RWPE2 (cell line): Measurements from ENCODE around the gene VPS39.

Experiments
- ATAC-seq: fragments of 200-7000 bp; cut with Tn5 transposase; 3 replicates; pipeline ENCODE4 v1.9.1; 2021; ENCODE audit warnings: low read depth
- DNase-seq: peaks from one replicate; pipeline ENCODE4 v3.0.0-alpha.2; 2020; ENCODE audit warnings: low spot score
- H3K27ac ChIP-seq: fragments of 450-650 bp; 2 replicates; pipeline ENCODE4 v1.5.1; 2017; ENCODE audit warnings: mild to moderate bottlenecking; ENCODE audit not compliant: poor library complexity, severe bottlenecking
- H3K27me3 ChIP-seq: fragments of 250-450 bp; sonication (Bioruptor Pico); 2 replicates; pipeline ENCODE4 v1.5.1; 2021; ENCODE audit warnings: mild to moderate bottlenecking, moderate library complexity; ENCODE audit not compliant: insufficient read depth, poor library complexity, severe bottlenecking
- H3K36me3 ChIP-seq: fragments of 250-450 bp; sonication (Bioruptor Pico); 2 replicates; pipeline ENCODE4 v1.5.1; 2020; ENCODE audit warnings: low read depth, mild to moderate bottlenecking, moderate library complexity
- H3K4me1 ChIP-seq: fragments of 250-450 bp; sonication (Bioruptor Pico); 2 replicates; pipeline ENCODE4 v1.5.1; 2021; ENCODE audit warnings: mild to moderate bottlenecking, moderate library complexity; ENCODE audit not compliant: insufficient read depth, poor library complexity, severe bottlenecking
- H3K4me3 ChIP-seq: fragments of 250-450 bp; sonication (Bioruptor Pico); 2 replicates; pipeline ENCODE4 v1.5.1; 2021; ENCODE audit warnings: mild to moderate bottlenecking, moderate library complexity; ENCODE audit not compliant: severe bottlenecking
- H3K9me3 ChIP-seq: fragments of 250-450 bp; sonication (Bioruptor Pico); 2 replicates; pipeline ENCODE4 v1.5.1; 2021; ENCODE audit warnings: mild to moderate bottlenecking, moderate library complexity; ENCODE audit not compliant: severe bottlenecking
- CTCF ChIP-seq: fragments of 450-650 bp; IDR thresholded peaks from one replicate; pipeline ENCODE4 v1.5.1; 2017; ENCODE audit warnings: mild to moderate bottlenecking, moderate library complexity; ENCODE audit not compliant: poor library complexity, severe bottlenecking

The VPS39 gene

GRCh38 chr15:42146551-42147430 is 61.3 kb downstream of the VPS39 start:
- Histone ChIP-seq H3K27me3 (no peaks in the 10 kb centered on the region), H3K4me1 (no peaks in the 10 kb centered on the region), H3K4me3 (no peak overlapping the region), H3K9me3 (no peaks in the 10 kb centered on the region), H3K27ac (no peak overlapping the region), H3K36me3 (no peaks in the 10 kb centered on the region)
- ATAC-seq (no peak), DNase-seq (peak; percentile 62)
- no peak for TF ChIP-seq CTCF

- DNase-seq (peak; percentile 69), ATAC-seq (no peak)
- Histone ChIP-seq H3K36me3 (no peaks in the 10 kb centered on the region), H3K4me1 (no peaks in the 10 kb centered on the region), H3K4me3 (no peak overlapping the region), H3K27ac (no peak overlapping the region), H3K27me3 (no peaks in the 10 kb centered on the region), H3K9me3 (no peaks in the 10 kb centered on the region)
- no peak for TF ChIP-seq CTCF
Observed at GRCh38 chr15:42145546-42146455, 62.3 kb downstream of the VPS39 start.

- TF ChIP-seq CTCF, result no peak
- Histone ChIP-seq H3K27me3 (no peaks in the 10 kb centered on the region), H3K4me1 (no peaks in the 10 kb centered on the region), H3K4me3 (no peak overlapping the region), H3K27ac (no peak overlapping the region), H3K36me3 (no peaks in the 10 kb centered on the region), H3K9me3 (no peaks in the 10 kb centered on the region)
- no peak for ATAC-seq
- peak; percentile 54 for DNase-seq
Observed at GRCh38 chr15:42144841-42145375, 63.2 kb downstream of the VPS39 start.

GRCh38 chr15:42143866-42144625 is 64.1 kb downstream of the VPS39 start:
- no peaks in the 10 kb centered on the region for H3K9me3 ChIP-seq
- TF ChIP-seq CTCF, result no peak
- H3K27ac ChIP-seq, result no peak overlapping the region
- H3K27me3 ChIP-seq, result no peaks in the 10 kb centered on the region
- peak; percentile 62 for DNase-seq
- H3K4me3 ChIP-seq, result no peak overlapping the region
- no peaks in the 10 kb centered on the region for H3K4me1 ChIP-seq
- H3K36me3 ChIP-seq, result no peaks in the 10 kb centered on the region
- ATAC-seq, result no peak
